ENCODE measurements around the gene CLCN4.

Gene CLCN4

GRCh38 chrX:10174051-10174450 is 17.3 kb downstream of the CLCN4 start:
- H3K27me3 ChIP-seq (ENCODE audit: insufficient read depth, low read length, poor library complexity, severe bottlenecking): no peaks in the 10 kb centered on the region
- no peaks in the 10 kb centered on the region for H3F3A ChIP-seq (ENCODE audit: low read depth)
- no peaks in the 10 kb centered on the region for H4K20me1 ChIP-seq (ENCODE audit: insufficient read depth, low read length, poor library complexity, severe bottlenecking)
- no peaks in the 10 kb centered on the region for H3K79me2 ChIP-seq (ENCODE audit: insufficient read depth, low read length)
- H2AFZ ChIP-seq (ENCODE audit: low read length): no peak overlapping the region
- H3K9ac ChIP-seq (ENCODE audit: low read depth, low read length, poor library complexity, severe bottlenecking): no peak overlapping the region
- TF ChIP-seq CTCF (conservative IDR thresholded peaks at IDR 0.05; ENCODE audit: low read length) (no peak), EZH2phosphoT487 (IDR thresholded peaks at IDR 0.05; ENCODE audit: borderline replicate concordance) (no peak)
- no peaks in the 10 kb centered on the region for H3K36me3 ChIP-seq (ENCODE audit: insufficient read depth, low read length)
- H3K9me3 ChIP-seq (ENCODE audit: insufficient read depth, low read depth, low read length): no peaks in the 10 kb centered on the region
- no peak overlapping the region for H3K4me2 ChIP-seq (ENCODE audit: low read depth, low read length, poor library complexity, severe bottlenecking)
- no peak overlapping the region for H3K4me3 ChIP-seq (ENCODE audit: low read length, poor library complexity, severe bottlenecking)
- H3K9me2 ChIP-seq (replicated peaks; ENCODE audit: low read depth, low read length): no peaks in the 10 kb centered on the region
- no peaks in the 10 kb centered on the region for H3K4me1 ChIP-seq (ENCODE audit: insufficient read depth, low read length, poor library complexity, severe bottlenecking)

- no peaks in the 10 kb centered on the region for H3K27me3 ChIP-seq (ENCODE audit: insufficient read depth, low read length, poor library complexity, severe bottlenecking)
- H3K9me3 ChIP-seq (ENCODE audit: insufficient read depth, low read depth, low read length): no peaks in the 10 kb centered on the region
- TF ChIP-seq EZH2phosphoT487 (IDR thresholded peaks at IDR 0.05; ENCODE audit: borderline replicate concordance) (no peak), CTCF (conservative IDR thresholded peaks at IDR 0.05; ENCODE audit: low read length) (no peak)
- H3K9ac ChIP-seq (ENCODE audit: low read depth, low read length, poor library complexity, severe bottlenecking): no peak overlapping the region
- H3K4me1 ChIP-seq (ENCODE audit: insufficient read depth, low read length, poor library complexity, severe bottlenecking): no peaks in the 10 kb centered on the region
- no peak overlapping the region for H3K4me3 ChIP-seq (ENCODE audit: low read length, poor library complexity, severe bottlenecking)
- H3F3A ChIP-seq (ENCODE audit: low read depth): no peaks in the 10 kb centered on the region
- no peak overlapping the region for H2AFZ ChIP-seq (ENCODE audit: low read length)
- H3K36me3 ChIP-seq (ENCODE audit: insufficient read depth, low read length): no peaks in the 10 kb centered on the region
- H3K4me2 ChIP-seq (ENCODE audit: low read depth, low read length, poor library complexity, severe bottlenecking): no peak overlapping the region
- H3K9me2 ChIP-seq (replicated peaks; ENCODE audit: low read depth, low read length): no peaks in the 10 kb centered on the region
- no peaks in the 10 kb centered on the region for H4K20me1 ChIP-seq (ENCODE audit: insufficient read depth, low read length, poor library complexity, severe bottlenecking)
- H3K79me2 ChIP-seq (ENCODE audit: insufficient read depth, low read length): no peaks in the 10 kb centered on the region
These were observed 18.0 kb downstream of the CLCN4 start for GRCh38 chrX:10174810-10175209.

- H2AFZ ChIP-seq (ENCODE audit: low read length): no peak overlapping the region
- TF ChIP-seq EZH2phosphoT487 (IDR thresholded peaks at IDR 0.05; ENCODE audit: borderline replicate concordance) (no peak), CTCF (conservative IDR thresholded peaks at IDR 0.05; ENCODE audit: low read length) (no peak)
- no peaks in the 10 kb centered on the region for H3K27me3 ChIP-seq (ENCODE audit: insufficient read depth, low read length, poor library complexity, severe bottlenecking)
- no peaks in the 10 kb centered on the region for H3K9me3 ChIP-seq (ENCODE audit: insufficient read depth, low read depth, low read length)
- no peaks in the 10 kb centered on the region for H3K9me2 ChIP-seq (replicated peaks; ENCODE audit: low read depth, low read length)
- no peak overlapping the region for H3K9ac ChIP-seq (ENCODE audit: low read depth, low read length, poor library complexity, severe bottlenecking)
- no peaks in the 10 kb centered on the region for H3K4me1 ChIP-seq (ENCODE audit: insufficient read depth, low read length, poor library complexity, severe bottlenecking)
- H3K4me2 ChIP-seq (ENCODE audit: low read depth, low read length, poor library complexity, severe bottlenecking): no peak overlapping the region
- H3F3A ChIP-seq (ENCODE audit: low read depth): no peaks in the 10 kb centered on the region
- no peak overlapping the region for H3K4me3 ChIP-seq (ENCODE audit: low read length, poor library complexity, severe bottlenecking)
- no peaks in the 10 kb centered on the region for H3K36me3 ChIP-seq (ENCODE audit: insufficient read depth, low read length)
- H4K20me1 ChIP-seq (ENCODE audit: insufficient read depth, low read length, poor library complexity, severe bottlenecking): no peaks in the 10 kb centered on the region
- H3K79me2 ChIP-seq (ENCODE audit: insufficient read depth, low read length): no peaks in the 10 kb centered on the region
These were observed 18.6 kb downstream of the CLCN4 start for GRCh38 chrX:10175319-10175871.
